B cell (primary cell): Measurements from ENCODE around the gene PRKCB.

Experiments
- EZH2 ChIP-seq: IDR thresholded peaks from 2 replicates; pipeline ENCODE4 v1.6.1; 2012; ENCODE audit warnings: borderline replicate concordance, low read depth, mild to moderate bottlenecking, moderate library complexity, low read length; ENCODE audit not compliant: insufficient read depth, poor library complexity, severe bottlenecking
- TF ChIP-seq, protein P1 (sequence below): fragments of 200-600 bp; IDR thresholded peaks from one replicate; pipeline ENCODE4 v1.8.0; 2022; ENCODE audit warnings: antibody characterized with exemption, mild to moderate bottlenecking

DNA sequence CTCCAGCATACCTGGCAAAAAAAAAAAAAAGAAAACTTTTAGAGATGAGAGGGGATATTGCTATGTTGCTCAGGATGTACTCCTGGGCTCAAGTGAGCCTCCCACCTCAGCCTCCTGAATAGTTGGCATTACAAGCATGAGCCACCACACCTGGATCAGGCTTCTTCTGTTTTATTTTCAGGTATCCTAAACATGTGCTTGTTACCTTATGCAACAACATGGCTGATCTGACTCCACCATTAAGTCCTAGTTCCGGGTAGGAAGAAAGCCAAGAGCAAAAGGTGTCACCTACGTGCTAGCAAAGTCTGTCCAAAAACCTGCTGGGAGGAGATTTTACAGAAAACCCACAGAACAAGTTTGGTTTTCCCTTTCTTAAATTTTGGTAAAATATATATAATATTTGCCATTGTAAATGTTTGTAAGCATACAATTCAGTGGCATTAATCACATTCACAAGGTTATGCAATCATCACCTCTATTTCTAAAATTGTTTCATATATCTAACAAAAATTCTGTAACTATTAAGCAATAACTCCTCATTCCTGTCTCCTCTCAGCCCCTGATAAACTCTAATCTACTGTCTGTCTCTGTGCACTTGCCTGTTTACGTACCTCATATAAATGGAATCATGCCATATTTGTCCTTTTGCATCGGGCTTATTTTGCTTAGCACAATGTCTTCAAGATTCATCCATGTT, 411.3 kb downstream of the PRKCB start:
- TF ChIP-seq EZH2 = no peak
- TF ChIP-seq, protein P1, sequence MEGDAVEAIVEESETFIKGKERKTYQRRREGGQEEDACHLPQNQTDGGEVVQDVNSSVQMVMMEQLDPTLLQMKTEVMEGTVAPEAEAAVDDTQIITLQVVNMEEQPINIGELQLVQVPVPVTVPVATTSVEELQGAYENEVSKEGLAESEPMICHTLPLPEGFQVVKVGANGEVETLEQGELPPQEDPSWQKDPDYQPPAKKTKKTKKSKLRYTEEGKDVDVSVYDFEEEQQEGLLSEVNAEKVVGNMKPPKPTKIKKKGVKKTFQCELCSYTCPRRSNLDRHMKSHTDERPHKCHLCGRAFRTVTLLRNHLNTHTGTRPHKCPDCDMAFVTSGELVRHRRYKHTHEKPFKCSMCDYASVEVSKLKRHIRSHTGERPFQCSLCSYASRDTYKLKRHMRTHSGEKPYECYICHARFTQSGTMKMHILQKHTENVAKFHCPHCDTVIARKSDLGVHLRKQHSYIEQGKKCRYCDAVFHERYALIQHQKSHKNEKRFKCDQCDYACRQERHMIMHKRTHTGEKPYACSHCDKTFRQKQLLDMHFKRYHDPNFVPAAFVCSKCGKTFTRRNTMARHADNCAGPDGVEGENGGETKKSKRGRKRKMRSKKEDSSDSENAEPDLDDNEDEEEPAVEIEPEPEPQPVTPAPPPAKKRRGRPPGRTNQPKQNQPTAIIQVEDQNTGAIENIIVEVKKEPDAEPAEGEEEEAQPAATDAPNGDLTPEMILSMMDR = no peak
